ENCODE measurements around the gene NR5A2.

NR5A2 gene

DNA sequence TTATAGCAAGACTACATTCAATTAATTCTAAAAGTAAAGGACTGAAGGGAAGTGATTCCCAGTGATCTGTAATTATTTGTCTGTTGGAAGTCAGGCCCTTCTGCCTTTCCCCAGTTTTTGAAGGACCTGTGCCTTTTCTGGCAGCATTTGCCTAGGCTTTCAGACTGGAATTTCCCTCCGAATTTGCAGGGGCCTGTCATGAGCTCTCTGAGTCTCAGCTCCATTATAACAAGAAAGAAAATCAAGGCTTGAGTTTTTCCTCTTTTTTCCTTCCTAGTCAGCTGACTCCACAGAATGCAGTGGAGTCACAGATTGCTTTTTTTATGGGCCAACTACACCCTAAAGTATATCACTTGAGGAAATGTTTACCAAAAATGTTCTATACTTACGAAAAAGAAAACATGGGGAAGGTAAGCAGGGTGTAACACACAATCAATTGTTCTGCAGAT is 1.1 kb downstream of the NR5A2 start:
- in situ Hi-C loops (cut with MboI; ENCODE audit: low sequenced_read_pairs, unreplicated experiment): no loop called here
- TF ChIP-seq CTCF (IDR thresholded peaks at IDR 0.05; ENCODE audit: borderline replicate concordance, control extremely low read depth, extremely low read depth, insufficient read depth, missing control alignments): no peak
- DNase-seq (ENCODE audit: low spot score): no peak

DNA sequence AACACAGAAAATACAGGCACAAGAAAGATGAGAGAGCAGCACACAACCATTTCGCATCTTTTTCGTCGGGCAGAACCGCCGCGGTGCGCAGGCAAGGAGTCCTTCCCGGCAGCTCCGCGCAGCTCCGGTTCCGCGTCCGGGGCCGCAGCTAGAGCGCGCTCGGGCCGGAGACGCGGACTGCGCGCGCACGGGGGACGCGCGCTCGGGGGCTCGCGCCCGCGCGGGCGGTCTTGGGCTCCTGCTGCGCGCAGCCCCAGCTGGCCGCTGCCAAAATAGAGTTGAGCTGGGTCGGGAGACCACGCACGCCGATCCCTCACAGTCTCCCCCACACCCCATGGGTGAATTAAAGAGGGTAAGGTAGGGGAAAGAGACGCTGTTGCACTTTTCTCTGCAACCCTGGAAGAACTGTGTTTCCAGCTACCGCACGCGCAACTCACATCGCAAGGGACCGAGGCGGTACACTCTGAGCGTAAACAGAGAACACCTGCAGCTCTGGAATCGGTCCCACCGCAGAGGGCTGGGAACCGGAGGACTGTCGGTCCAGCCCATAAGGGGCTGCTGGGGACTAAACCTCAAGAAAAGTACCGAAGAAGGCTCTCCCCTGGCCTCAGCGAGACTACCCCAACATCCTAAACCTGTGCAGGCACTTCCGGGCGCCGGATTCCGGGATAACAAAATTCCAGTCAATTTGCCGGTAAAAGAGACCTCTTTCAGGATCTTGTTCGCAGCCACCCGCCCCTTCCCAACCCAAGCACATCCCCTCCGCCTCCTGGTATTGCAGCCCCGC is 1.7 kb downstream of the NR5A2 start:
- peak; percentile 35 for DNase-seq (ENCODE audit: low spot score)
- in situ Hi-C loops (cut with MboI; ENCODE audit: low sequenced_read_pairs, unreplicated experiment): no loop called here
- no peak for TF ChIP-seq CTCF (IDR thresholded peaks at IDR 0.05; ENCODE audit: borderline replicate concordance, control extremely low read depth, extremely low read depth, insufficient read depth, missing control alignments)

DNA sequence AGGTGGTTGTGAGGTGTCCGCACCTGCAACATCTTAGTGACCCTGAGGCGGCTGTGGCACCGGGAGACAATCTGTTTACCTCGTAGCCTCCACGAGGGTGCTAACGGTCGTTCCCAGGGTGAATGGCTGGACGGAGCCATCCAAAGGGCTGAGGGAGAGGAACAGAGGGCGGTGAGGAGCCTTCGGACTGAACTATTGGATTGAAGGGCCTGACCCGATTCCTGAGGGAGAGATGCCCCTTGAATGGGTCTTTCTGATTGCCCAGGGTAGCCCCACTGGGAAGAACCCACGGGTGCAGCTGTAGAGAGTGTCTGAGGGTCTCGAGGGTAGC is 2.3 kb downstream of the NR5A2 start:
- peak; percentile 17 for DNase-seq (ENCODE audit: low spot score)
- TF ChIP-seq CTCF (IDR thresholded peaks at IDR 0.05; ENCODE audit: borderline replicate concordance, control extremely low read depth, extremely low read depth, insufficient read depth, missing control alignments): no peak
- in situ Hi-C loops (cut with MboI; ENCODE audit: low sequenced_read_pairs, unreplicated experiment): no loop called here

DNA sequence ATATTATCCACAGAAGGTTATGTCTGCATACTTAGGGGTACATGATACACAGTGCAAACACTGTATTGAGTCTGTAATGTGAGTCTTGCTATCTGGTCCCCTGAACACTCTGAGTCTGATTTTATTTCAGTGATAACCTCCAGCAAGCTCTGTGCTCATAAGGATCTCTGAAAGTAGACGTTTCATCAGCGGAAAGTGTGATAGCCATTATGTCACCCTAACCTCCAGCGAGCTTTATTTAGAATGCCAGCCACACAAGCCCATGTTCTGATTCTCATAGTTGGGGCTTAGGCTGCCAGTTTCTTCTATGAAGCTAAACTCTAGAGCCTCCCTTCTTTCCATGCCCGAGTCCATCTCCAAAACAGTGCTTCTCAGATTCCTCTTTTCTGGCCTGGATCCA is 3.3 kb downstream of the NR5A2 start:
- in situ Hi-C loops (cut with MboI; ENCODE audit: low sequenced_read_pairs, unreplicated experiment): no loop called here
- TF ChIP-seq CTCF (IDR thresholded peaks at IDR 0.05; ENCODE audit: borderline replicate concordance, control extremely low read depth, extremely low read depth, insufficient read depth, missing control alignments): no peak

DNA sequence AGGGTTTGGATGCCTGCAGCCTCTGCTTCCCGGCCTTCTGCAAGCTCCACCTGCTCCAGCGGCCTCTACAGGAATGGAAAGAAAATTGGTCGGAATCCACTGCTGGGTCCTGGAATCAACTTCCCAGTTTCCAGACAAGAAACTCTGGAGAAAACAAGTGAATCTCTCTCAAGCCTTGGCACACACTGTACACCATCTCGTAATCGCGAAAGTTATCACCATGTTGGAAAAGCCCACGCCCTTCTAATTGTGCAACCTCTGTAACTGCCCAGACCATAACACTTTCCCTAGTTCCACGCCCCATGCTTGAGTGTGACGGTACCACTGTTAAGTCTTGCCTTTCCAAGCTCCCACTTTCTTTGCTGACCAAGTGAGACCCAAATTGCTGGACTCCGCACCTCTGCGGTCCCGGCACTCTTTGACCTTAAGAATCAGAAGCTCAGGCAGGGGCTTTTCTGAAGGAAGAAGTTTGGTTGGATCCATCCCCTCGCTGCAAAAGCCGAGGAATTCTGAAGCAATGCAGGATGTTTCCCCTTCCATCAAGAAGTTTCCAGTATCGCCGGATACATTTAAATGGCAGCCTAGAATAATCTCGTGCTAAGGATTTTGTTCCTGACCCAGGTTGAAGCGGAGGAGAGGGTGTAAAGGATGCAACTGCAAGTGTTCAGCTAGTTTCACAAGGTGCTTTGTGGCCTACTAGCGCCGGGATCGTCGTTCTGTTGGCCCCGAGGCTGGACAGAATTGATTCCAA is 6.2 kb downstream of the NR5A2 start:
- DNase-seq (ENCODE audit: low spot score): no peak
- no peak for TF ChIP-seq CTCF (IDR thresholded peaks at IDR 0.05; ENCODE audit: borderline replicate concordance, control extremely low read depth, extremely low read depth, insufficient read depth, missing control alignments)
- in situ Hi-C loops (cut with MboI; ENCODE audit: low sequenced_read_pairs, unreplicated experiment): no loop called here

More for the DNA sequence above, 3.3 kb downstream of the NR5A2 start:
- DNase-seq (ENCODE audit: low spot score): no peak

GRCh38 chr1:200034262-200034557 is 6.7 kb downstream of the NR5A2 start:
- in situ Hi-C loops (cut with MboI; ENCODE audit: low sequenced_read_pairs, unreplicated experiment): no loop called here
- DNase-seq (ENCODE audit: low spot score): no peak
- no peak for TF ChIP-seq CTCF (IDR thresholded peaks at IDR 0.05; ENCODE audit: borderline replicate concordance, control extremely low read depth, extremely low read depth, insufficient read depth, missing control alignments)
